HFFc6 (cell line): ENCODE data around the gene NME1. TPM values are rescaled to one million over a fixed set of nuclear protein-coding genes. Genes with fewer than 3 reads are reported as not detected.
A peak's percentile ranks its signal among the peaks of the same experiment; 100 is the strongest.

Experiments
- DNase-seq: peaks from one replicate; pipeline ENCODE4 v3.0.0-alpha.2; 2018
- H3K27ac Mint-ChIP-seq: 2 replicates; pipeline ENCODE4 v1.8.0; 2020; ENCODE audit warnings: mild to moderate bottlenecking, mixed read lengths
- H3K27me3 Mint-ChIP-seq: 2 replicates; pipeline ENCODE4 v1.8.0; 2021; ENCODE audit warnings: mild to moderate bottlenecking, moderate library complexity, mixed read lengths; ENCODE audit not compliant: insufficient read depth
- H3K36me3 Mint-ChIP-seq: 2 replicates; pipeline ENCODE4 v1.8.0; 2021; ENCODE audit warnings: low read depth, mixed read lengths
- H3K4me1 Mint-ChIP-seq: 2 replicates; pipeline ENCODE4 v1.8.0; 2020; ENCODE audit warnings: low read depth, mixed read lengths
- H3K4me3 Mint-ChIP-seq: 2 replicates; pipeline ENCODE4 v1.8.0; 2020; ENCODE audit warnings: mild to moderate bottlenecking, moderate library complexity, mixed read lengths
- H3K9me3 Mint-ChIP-seq: 2 replicates; pipeline ENCODE4 v1.8.0; 2020; ENCODE audit warnings: mild to moderate bottlenecking, mixed read lengths
- CTCF ChIP-seq: fragments of 200-600 bp; sonication (generic); IDR thresholded peaks from 2 replicates; pipeline ENCODE4 v1.5.0; 2021; ENCODE audit warnings: antibody characterized with exemption, mild to moderate bottlenecking
- total RNA-seq, 6 experiments: library from RNA; stranded (reverse); fragmentation: NEBNext Ultra II Directional; extraction: Animal tissue kit (Norgen Biotek cat#: 25700); gene quantifications; 2 replicates in 1 of 6; 3 replicates in 5 of 6; pipeline ENCODE4 v1.2.3, GENCODE V29; 2021

NME1 gene
- total RNA-seq, 6 experiments from 2014 or later: 309 to 358 (median 320) TPM

GRCh38 chr17:51142597-51142996, 10.8 kb upstream of the NME1 start:
- DNase-seq: no peak
- no peak overlapping the region for H3K4me3 Mint-ChIP-seq
- TF ChIP-seq CTCF: no peak
- no peaks in the 10 kb centered on the region for H3K9me3 Mint-ChIP-seq
- no peaks in the 10 kb centered on the region; the same call in 1 of the 2 replicates for H3K27me3 Mint-ChIP-seq
- peaks cover 14% of the 10 kb centered on the region for H3K4me1 Mint-ChIP-seq
- H3K36me3 Mint-ChIP-seq: no peaks in the 10 kb centered on the region
- H3K27ac Mint-ChIP-seq: no peak overlapping the region

GRCh38 chr17:51144266-51145022, 8.9 kb upstream of the NME1 start:
- DNase-seq: no peak

GRCh38 chr17:51147650-51148049, 5.7 kb upstream of the NME1 start:
- Mint-ChIP-seq H3K36me3 (no peaks in the 10 kb centered on the region), H3K4me3 (no peak overlapping the region), H3K9me3 (no peaks in the 10 kb centered on the region), H3K27me3 (no peaks in the 10 kb centered on the region), H3K4me1 (peaks cover 19% of the 10 kb centered on the region), H3K27ac (no peak overlapping the region; the same call in 1 of the 2 replicates)
- peak; percentile 15 for DNase-seq
- no peak for TF ChIP-seq CTCF

More at GRCh38 chr17:51144266-51145022, 8.9 kb upstream of the NME1 start:
- H3K27me3 Mint-ChIP-seq: no peaks in the 10 kb centered on the region; the same call in 1 of the 2 replicates
- H3K36me3 Mint-ChIP-seq: no peaks in the 10 kb centered on the region
- H3K9me3 Mint-ChIP-seq: no peaks in the 10 kb centered on the region
- H3K4me3 Mint-ChIP-seq: no peak overlapping the region
- H3K27ac Mint-ChIP-seq: no peak overlapping the region
- H3K4me1 Mint-ChIP-seq: peaks cover 19% of the 10 kb centered on the region
- no peak for TF ChIP-seq CTCF

GRCh38 chr17:51149163-51149562, 4.2 kb upstream of the NME1 start:
- H3K9me3 Mint-ChIP-seq: no peaks in the 10 kb centered on the region
- H3K4me3 Mint-ChIP-seq: no peak overlapping the region
- TF ChIP-seq CTCF: no peak
- no peak for DNase-seq
- H3K4me1 Mint-ChIP-seq: peaks cover 19% of the 10 kb centered on the region
- H3K27me3 Mint-ChIP-seq: no peaks in the 10 kb centered on the region
- H3K36me3 Mint-ChIP-seq: no peaks in the 10 kb centered on the region
- no peak overlapping the region for H3K27ac Mint-ChIP-seq

GRCh38 chr17:51150932-51151331, 2.4 kb upstream of the NME1 start:
- H3K27ac Mint-ChIP-seq: no peak overlapping the region
- no peak overlapping the region for H3K4me3 Mint-ChIP-seq
- no peak for DNase-seq
- peaks cover 5% of the 10 kb centered on the region; the same call in 1 of the 2 replicates for H3K36me3 Mint-ChIP-seq
- peaks cover 30% of the 10 kb centered on the region for H3K4me1 Mint-ChIP-seq
- no peaks in the 10 kb centered on the region for H3K9me3 Mint-ChIP-seq
- H3K27me3 Mint-ChIP-seq: no peaks in the 10 kb centered on the region
- TF ChIP-seq CTCF: no peak
